HL-60 (cell line): ENCODE measurements around the gene EIF4E1B.

Experiments
- CTCF ChIP-seq: IDR thresholded peaks from one replicate; pipeline ENCODE4 v1.5.1; 2011; ENCODE audit warnings: low read length, control low read depth, inconsistent platforms; ENCODE audit not compliant: insufficient read depth
- GABPA ChIP-seq: IDR thresholded peaks from 2 replicates; pipeline ENCODE4 v1.6.1; 2012; ENCODE audit warnings: low read depth
- POLR2AphosphoS5 ChIP-seq: IDR thresholded peaks from 2 replicates; pipeline ENCODE4 v1.6.1; 2012; ENCODE audit warnings: low read depth

- TF ChIP-seq CTCF (no peak), GABPA (no peak), POLR2AphosphoS5 (no peak)
Measured at GRCh38 chr5:176589039-176589769, 41.3 kb upstream of the EIF4E1B start.
